ENCODE results near the gene CAPN2. TPM values are rescaled to one million over a fixed set of nuclear protein-coding genes. Genes with fewer than 3 reads are reported as not detected.

Gene CAPN2
- total and polyA plus RNA-seq, 4 donors: 76.2 to 152 (median 112) TPM

GRCh38 chr1:223819730-223820514 is 107.6 kb downstream of the CAPN2 start:
- H3K27me3 ChIP-seq (ENCODE audit: control insufficient read depth, insufficient read depth, low read length): no peaks in the 10 kb centered on the region
- no peak overlapping the region for H3K4me3 ChIP-seq (ENCODE audit: low read depth, low read length)
- H3K27ac ChIP-seq (ENCODE audit: low read depth, low read length): no peak overlapping the region
- no peak for DNase-seq (ENCODE audit: low read depth in 4 of 6, low spot score in 6 of 6)
- WGBS (ENCODE audit: insufficient coverage): no CpG with 5 or more reads among the region's 4 CpGs
- peaks cover 9% of the 10 kb centered on the region for H3K36me3 ChIP-seq (ENCODE audit: control insufficient read depth, insufficient read depth, low read length)
- no peaks in the 10 kb centered on the region for H3K9me3 ChIP-seq (ENCODE audit: control insufficient read depth, insufficient read depth, low read length)
- no peaks in the 10 kb centered on the region for H3K4me1 ChIP-seq (ENCODE audit: control insufficient read depth, insufficient read depth, low read length)

- H3K36me3 ChIP-seq (ENCODE audit: control insufficient read depth, insufficient read depth, low read length): peaks cover 9% of the 10 kb centered on the region
- no peak overlapping the region for H3K27ac ChIP-seq (ENCODE audit: low read depth, low read length)
- no peaks in the 10 kb centered on the region for H3K4me1 ChIP-seq (ENCODE audit: control insufficient read depth, insufficient read depth, low read length)
- H3K4me3 ChIP-seq (ENCODE audit: low read depth, low read length): no peak overlapping the region
- no peaks in the 10 kb centered on the region for H3K27me3 ChIP-seq (ENCODE audit: control insufficient read depth, insufficient read depth, low read length)
- no peaks in the 10 kb centered on the region for H3K9me3 ChIP-seq (ENCODE audit: control insufficient read depth, insufficient read depth, low read length)
- no peak for DNase-seq (ENCODE audit: low read depth in 4 of 6, low spot score in 6 of 6)
- no CpG with 5 or more reads among the region's 2 CpGs for WGBS (ENCODE audit: insufficient coverage)
These were observed 108.1 kb downstream of the CAPN2 start for GRCh38 chr1:223820515-223820858.

DNA sequence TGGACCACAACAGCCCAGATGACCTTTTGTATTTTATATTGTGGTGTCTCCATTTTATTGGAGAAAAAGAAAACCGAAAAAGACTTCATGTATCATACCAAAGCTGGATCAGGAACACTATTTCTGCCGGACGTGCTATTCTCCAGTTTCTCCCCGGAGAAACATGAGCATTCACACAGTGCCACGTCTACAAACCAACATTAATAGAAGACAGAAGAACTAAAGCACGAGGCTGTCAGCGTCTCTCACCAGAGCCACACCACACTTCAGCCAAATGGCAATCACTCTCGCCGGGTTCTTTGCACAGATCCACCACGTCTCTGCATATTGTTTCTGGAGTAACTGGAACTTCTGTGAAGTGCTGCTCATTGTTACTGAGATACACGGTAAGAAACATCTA is 108.6 kb downstream of the CAPN2 start:
- H3K4me3 ChIP-seq (ENCODE audit: low read depth, low read length): no peak overlapping the region
- no peak overlapping the region for H3K27ac ChIP-seq (ENCODE audit: low read depth, low read length)
- 79% methylated on average over 4 of the region's 11 CpGs for WGBS (ENCODE audit: insufficient coverage)
- H3K4me1 ChIP-seq (ENCODE audit: control insufficient read depth, insufficient read depth, low read length): no peaks in the 10 kb centered on the region
- no peak for DNase-seq (ENCODE audit: low read depth in 4 of 6, low spot score in 6 of 6)
- H3K9me3 ChIP-seq (ENCODE audit: control insufficient read depth, insufficient read depth, low read length): no peaks in the 10 kb centered on the region
- H3K36me3 ChIP-seq (ENCODE audit: control insufficient read depth, insufficient read depth, low read length): peaks cover 9% of the 10 kb centered on the region
- no peaks in the 10 kb centered on the region for H3K27me3 ChIP-seq (ENCODE audit: control insufficient read depth, insufficient read depth, low read length)

- H3K36me3 ChIP-seq (ENCODE audit: control insufficient read depth, insufficient read depth, low read length): peaks cover under 1% of the 10 kb centered on the region
- H3K4me3 ChIP-seq (ENCODE audit: low read depth, low read length): no peak overlapping the region
- 100% methylated on average over 5 of the region's 9 CpGs for WGBS (ENCODE audit: insufficient coverage)
- no peaks in the 10 kb centered on the region for H3K27me3 ChIP-seq (ENCODE audit: control insufficient read depth, insufficient read depth, low read length)
- DNase-seq (ENCODE audit: low read depth in 4 of 6, low spot score in 6 of 6): no peak
- H3K4me1 ChIP-seq (ENCODE audit: control insufficient read depth, insufficient read depth, low read length): no peaks in the 10 kb centered on the region
- H3K9me3 ChIP-seq (ENCODE audit: control insufficient read depth, insufficient read depth, low read length): no peaks in the 10 kb centered on the region
- H3K27ac ChIP-seq (ENCODE audit: low read depth, low read length): no peak overlapping the region
These were observed 111.9 kb downstream of the CAPN2 start for GRCh38 chr1:223824287-223824686.

DNA sequence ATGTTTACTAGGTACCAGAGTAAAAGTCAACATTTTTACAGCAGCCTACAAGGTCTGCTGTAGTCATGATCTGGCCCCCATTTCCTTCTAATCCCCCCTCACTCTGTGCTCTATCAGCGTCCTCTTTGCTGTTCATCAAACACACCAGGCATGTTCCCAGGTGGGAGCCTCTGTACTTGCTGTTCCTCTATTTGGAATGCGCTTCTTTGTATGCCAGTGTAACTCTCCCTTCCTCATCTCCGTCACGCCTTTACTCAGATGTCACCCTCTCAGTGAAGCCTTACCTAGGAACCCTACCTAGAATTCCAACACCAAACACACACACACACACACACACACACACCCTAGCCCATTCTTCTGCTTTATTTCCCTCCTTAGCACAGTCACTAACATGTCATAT is 112.4 kb downstream of the CAPN2 start:
- WGBS (ENCODE audit: insufficient coverage): 86% methylated on average over 4 of the region's 4 CpGs
- H3K27ac ChIP-seq (ENCODE audit: low read depth, low read length): no peak overlapping the region
- no peaks in the 10 kb centered on the region for H3K9me3 ChIP-seq (ENCODE audit: control insufficient read depth, insufficient read depth, low read length)
- no peaks in the 10 kb centered on the region for H3K36me3 ChIP-seq (ENCODE audit: control insufficient read depth, insufficient read depth, low read length)
- no peak for DNase-seq (ENCODE audit: low read depth in 4 of 6, low spot score in 6 of 6)
- no peak overlapping the region for H3K4me3 ChIP-seq (ENCODE audit: low read depth, low read length)
- no peaks in the 10 kb centered on the region for H3K4me1 ChIP-seq (ENCODE audit: control insufficient read depth, insufficient read depth, low read length)
- H3K27me3 ChIP-seq (ENCODE audit: control insufficient read depth, insufficient read depth, low read length): no peaks in the 10 kb centered on the region

Small RNA genes lying within 50 kb of the gene (small RNA-seq; reads per million reads assigned to genes)
- gene RNU6-1248P (ENCODE audit: low replicate concordance): not detected

Other genes with a start within 250 kb of the CAPN2 start
- under 1 TPM; 0.10 to 0.17 TPM for gene CAPN8, start 46.8 kb upstream of the CAPN2 start, total RNA-seq
- under 1 TPM; 0.90 to 0.99 TPM for gene CAPN8, start 46.8 kb upstream of the CAPN2 start, polyA plus RNA-seq (ENCODE audit: insufficient read length in 2 of 2)
- 10 to 100 TPM; 36.3 to 40.5 TPM for gene TP53BP2, start 133.4 kb downstream of the CAPN2 start, total RNA-seq
- 10 to 100 TPM; 34.9 to 40.1 TPM for gene TP53BP2, start 133.4 kb downstream of the CAPN2 start, polyA plus RNA-seq (ENCODE audit: insufficient read length in 2 of 2)

All from spinal cord (tissue), 10 donors.